Lower leg skin (tissue), 4 donors: ENCODE data around the gene CLIP4. TPM values are rescaled to one million over a fixed set of nuclear protein-coding genes. Genes with fewer than 3 reads are reported as not detected.
A peak's percentile ranks its signal among the peaks of the same experiment; 100 is the strongest.

ENCODE experiments used
- DNase-seq, 2 donors: peaks; one replicate each; pipeline ENCODE4 v3.0.0-alpha.2; 2019; ENCODE audit warnings: low spot score in 2 of 2
- H3K4me3 ChIP-seq: fragments of 200-600 bp; sonication (generic); 2 replicates; pipeline ENCODE4 v1.5.1; 2017; ENCODE audit warnings: mild to moderate bottlenecking, low read depth; ENCODE audit not compliant: poor library complexity, severe bottlenecking
- CTCF ChIP-seq, 3 donors: fragments of 450-650 bp; IDR thresholded peaks; one replicate each; pipeline ENCODE4 v1.5.1; 2016; ENCODE audit warnings: antibody characterized with exemption in 3 of 3, mild to moderate bottlenecking in 3 of 3, moderate library complexity in 2 of 3
- POLR2A ChIP-seq, 2 donors: fragments of 450-650 bp; IDR thresholded peaks; one replicate each; pipeline ENCODE4 v1.6.1; 2016 to 2017; ENCODE audit warnings: antibody characterized with exemption in 2 of 2, mild to moderate bottlenecking in 1 of 2, moderate library complexity in 1 of 2
- WGBS, 2 donors: methylation state at CpG; one replicate each; pipeline ENCODE4 v1.1.5; 2018; 5-methylcytosine and 5-hydroxymethylcytosine counted together
- intact Hi-C: fragments of 100-400 bp; cut with DNase I; formaldehyde crosslinking; loops from one replicate; pipeline ENCODE4 v1.15.0; 2023; ENCODE audit warnings: low total_unique reads
- total RNA-seq, 4 donors: library from RNA; depleted of rRNA; stranded (reverse); fragments of >200 nt; gene quantifications; one replicate each; pipeline ENCODE4 v1.1.0, GENCODE V29; 2016

Gene CLIP4
- total RNA-seq, 4 donors from 2014 or later, result 50.6 to 82.2 (median 58.1) TPM

- TF ChIP-seq POLR2A (IDR thresholded peaks at IDR 0.05) (no peak), CTCF (IDR thresholded peaks at IDR 0.05) (no peak)
- intact Hi-C loops, result loop anchor here (10.0 kb wide), 1 partner anchor 48 kb away; no protein-coding TSS in a partner anchor
- DNase-seq, result no peak
- WGBS, 2 donors, result 80 to 82% methylated on average over 5 of the region's 5 CpGs
- no peak overlapping the region for H3K4me3 ChIP-seq
Observed at GRCh38 chr2:29113027-29113686, 2.1 kb upstream of the CLIP4 start.

- H3K4me3 ChIP-seq, result no peak overlapping the region
- intact Hi-C loops, result loop anchor here (10.0 kb wide), 1 partner anchor 49 kb away; no protein-coding TSS in a partner anchor
- WGBS, 2 donors, result 21 to 26% methylated on average over 4 of the region's 4 CpGs
Observed at GRCh38 chr2:29113891-29114321, 1.3 kb upstream of the CLIP4 start.

GRCh38 chr2:29114586-29114945, 649 bp upstream of the CLIP4 start:
- 74 to 81% methylated on average over 10 of the region's 10 CpGs for WGBS, 2 donors
- DNase-seq, result no peak
- no peak overlapping the region for H3K4me3 ChIP-seq
- intact Hi-C loops, result loop anchor here (10.0 kb wide), 1 partner anchor 50 kb away; no protein-coding TSS in a partner anchor
- TF ChIP-seq POLR2A (IDR thresholded peaks at IDR 0.05) (no peak), CTCF (IDR thresholded peaks at IDR 0.05) (no peak)

More at GRCh38 chr2:29113891-29114321, 1.3 kb upstream of the CLIP4 start:
- TF ChIP-seq POLR2A (IDR thresholded peaks at IDR 0.05), result no peak
- DNase-seq, result peak in 1 of 2 donors; percentile 84

- no peak for TF ChIP-seq CTCF (IDR thresholded peaks at IDR 0.05)
- TF ChIP-seq POLR2A (IDR thresholded peaks at IDR 0.05), result no peak
- intact Hi-C loops, result loop anchor here (10.0 kb wide), 1 partner anchor 51 kb away; no protein-coding TSS in a partner anchor
- WGBS, 2 donors, result 4 to 6% methylated on average over 31 to 41 of the region's 53 CpGs
- H3K4me3 ChIP-seq, result peak overlapping the region; percentile 57
- DNase-seq, result peak; percentile 84 to 95
Observed at GRCh38 chr2:29115797-29116781, 874 bp downstream of the CLIP4 start.

GRCh38 chr2:29117636-29118303, 2.6 kb downstream of the CLIP4 start:
- intact Hi-C loops, result loop anchor here (10.0 kb wide), 1 partner anchor 53 kb away; no protein-coding TSS in a partner anchor
- no peak for DNase-seq
- no peak overlapping the region for H3K4me3 ChIP-seq
- TF ChIP-seq CTCF (IDR thresholded peaks at IDR 0.05), result no peak
- 44 to 60% methylated on average over 2 of the region's 2 CpGs for WGBS, 2 donors
